ENCODE results near the gene ABCC2. TPM values are rescaled to one million over a fixed set of nuclear protein-coding genes. Genes with fewer than 3 reads are reported as not detected.

The ABCC2 gene
- total RNA-seq, 1 donor from 2014 or later, result 0.04 TPM

GRCh38 chr10:99851825-99852224, 69.4 kb downstream of the ABCC2 start:
- H3K27me3 ChIP-seq (ENCODE audit: control insufficient read depth, insufficient read depth, low read length), result no peaks in the 10 kb centered on the region
- no peaks in the 10 kb centered on the region for H3K36me3 ChIP-seq (ENCODE audit: control insufficient read depth, insufficient read depth, low read length)
- no peak for TF ChIP-seq CTCF (IDR thresholded peaks at IDR 0.05; ENCODE audit: insufficient read depth, low read length, poor library complexity, severe bottlenecking)
- H3K4me3 ChIP-seq (ENCODE audit: low read depth, low read length), result no peak overlapping the region
- no peak for DNase-seq (ENCODE audit: low read depth)

- DNase-seq (ENCODE audit: low read depth), result no peak
- Histone ChIP-seq H3K36me3 (ENCODE audit: control insufficient read depth, insufficient read depth, low read length) (no peaks in the 10 kb centered on the region), H3K4me3 (ENCODE audit: low read depth, low read length) (no peak overlapping the region), H3K27me3 (ENCODE audit: control insufficient read depth, insufficient read depth, low read length) (no peaks in the 10 kb centered on the region)
- no peak for TF ChIP-seq CTCF (IDR thresholded peaks at IDR 0.05; ENCODE audit: insufficient read depth, low read length, poor library complexity, severe bottlenecking)
These were observed 70.2 kb downstream of the ABCC2 start for GRCh38 chr10:99852481-99853213.

- Histone ChIP-seq H3K4me3 (ENCODE audit: low read depth, low read length) (no peak overlapping the region), H3K27me3 (ENCODE audit: control insufficient read depth, insufficient read depth, low read length) (no peaks in the 10 kb centered on the region), H3K36me3 (ENCODE audit: control insufficient read depth, insufficient read depth, low read length) (no peaks in the 10 kb centered on the region)
- no peak for DNase-seq (ENCODE audit: low read depth)
- no peak for TF ChIP-seq CTCF (IDR thresholded peaks at IDR 0.05; ENCODE audit: insufficient read depth, low read length, poor library complexity, severe bottlenecking)
These were observed 71.2 kb downstream of the ABCC2 start for GRCh38 chr10:99853655-99854054.

GRCh38 chr10:99854860-99855259, 72.4 kb downstream of the ABCC2 start:
- TF ChIP-seq CTCF (IDR thresholded peaks at IDR 0.05; ENCODE audit: insufficient read depth, low read length, poor library complexity, severe bottlenecking), result peak; percentile 32
- H3K36me3 ChIP-seq (ENCODE audit: control insufficient read depth, insufficient read depth, low read length), result no peaks in the 10 kb centered on the region
- peak; percentile 7 for DNase-seq (ENCODE audit: low read depth)
- H3K27me3 ChIP-seq (ENCODE audit: control insufficient read depth, insufficient read depth, low read length), result no peaks in the 10 kb centered on the region
- H3K4me3 ChIP-seq (ENCODE audit: low read depth, low read length), result no peak overlapping the region

GRCh38 chr10:99855479-99856071, 73.1 kb downstream of the ABCC2 start:
- Histone ChIP-seq H3K4me3 (ENCODE audit: low read depth, low read length) (no peak overlapping the region), H3K27me3 (ENCODE audit: control insufficient read depth, insufficient read depth, low read length) (no peaks in the 10 kb centered on the region), H3K36me3 (ENCODE audit: control insufficient read depth, insufficient read depth, low read length) (no peaks in the 10 kb centered on the region)
- no peak for DNase-seq (ENCODE audit: low read depth)
- TF ChIP-seq CTCF (IDR thresholded peaks at IDR 0.05; ENCODE audit: insufficient read depth, low read length, poor library complexity, severe bottlenecking), result no peak
